CD4-positive, alpha-beta T cell treated with Interferon gamma for 1 hour (primary cell): ENCODE data around the gene CARS2.
"Not testable (repeated sequence)": the region's sequence is repeated elsewhere in the genome, so short reads cannot be mapped to it uniquely, and the experiment has no call there.

Experiments used
- DNase-seq: peaks from one replicate; pipeline ENCODE4 v3.0.0-alpha.2; 2020

The CARS2 gene

DNA sequence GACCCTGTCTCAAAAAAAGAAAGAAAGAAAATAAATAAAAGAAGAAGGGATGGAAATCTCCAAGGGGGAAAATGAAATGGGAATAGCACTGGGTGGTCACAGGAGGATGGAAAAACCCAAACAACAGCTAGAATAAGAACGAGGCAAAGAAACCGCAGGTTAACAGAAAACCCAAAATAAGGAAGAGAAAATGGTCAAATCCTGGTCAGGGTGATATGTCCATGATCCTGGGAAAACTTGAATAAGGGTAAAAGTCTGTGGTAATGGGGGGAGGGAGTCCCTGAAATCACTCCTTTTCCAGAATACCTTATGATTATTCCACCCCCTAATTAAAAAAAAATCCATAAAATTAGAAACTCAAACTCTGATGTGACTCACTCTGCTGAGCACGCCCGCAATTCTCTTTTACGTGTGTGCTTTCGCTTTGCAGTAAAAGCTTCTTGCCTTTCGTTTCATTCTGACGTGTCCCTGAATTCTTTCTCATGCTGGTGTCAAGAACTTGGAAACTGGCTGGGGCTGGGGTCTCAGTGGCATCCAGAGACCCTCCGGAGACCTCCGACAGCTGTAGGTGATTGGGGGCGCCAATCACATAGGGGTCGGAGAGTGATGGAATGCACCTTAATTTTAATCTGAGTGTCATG lies 94.8 kb downstream of the CARS2 start:
- no peak for DNase-seq

DNA sequence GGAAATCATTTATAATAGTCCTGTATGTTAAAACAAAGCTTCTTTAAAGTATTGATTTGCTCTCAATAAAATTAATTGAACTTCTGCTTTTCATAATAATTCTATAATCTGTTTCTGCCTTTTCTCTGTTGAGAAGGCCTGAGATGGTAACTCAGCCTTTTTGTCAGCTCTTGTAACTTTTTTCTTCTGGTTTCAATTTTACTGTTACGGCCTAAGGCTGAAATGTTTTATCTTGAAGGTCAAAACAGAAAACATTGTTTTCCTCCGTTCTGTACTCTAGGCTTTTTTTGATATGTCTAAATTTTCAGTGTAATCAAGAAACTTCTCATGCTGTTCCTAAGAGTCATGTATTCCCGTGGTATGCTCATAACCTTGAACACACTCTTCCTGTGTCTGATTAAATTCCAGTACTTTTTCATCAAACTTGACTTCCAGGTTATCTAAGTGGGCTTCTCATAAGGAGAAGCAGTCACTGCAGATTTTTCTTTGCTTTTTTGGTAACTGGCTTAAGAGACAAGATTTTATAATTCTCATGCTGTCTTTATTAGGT lies 98.2 kb downstream of the CARS2 start:
- no peak for DNase-seq

DNA sequence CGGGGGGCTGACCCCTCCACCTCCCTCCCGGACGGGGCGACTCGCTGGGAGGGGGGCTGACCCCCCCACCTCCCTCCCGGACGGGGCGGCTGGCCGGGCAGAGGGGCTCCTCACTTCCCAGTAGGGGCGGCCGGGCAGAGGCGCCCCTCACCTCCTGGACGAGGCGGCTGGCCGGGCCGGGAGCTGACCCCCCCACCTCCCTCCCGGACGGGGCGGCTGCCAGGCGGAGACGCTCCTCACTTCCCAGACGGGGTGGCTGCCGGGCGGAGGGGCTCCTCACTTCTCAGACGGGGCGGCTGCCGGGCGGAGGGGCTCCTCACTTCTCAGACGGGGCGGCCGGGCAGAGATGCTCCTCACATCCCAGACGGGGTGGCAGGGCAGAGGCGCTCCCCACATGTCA lies 99.6 kb downstream of the CARS2 start:
- not testable (repeated sequence) for DNase-seq

DNA sequence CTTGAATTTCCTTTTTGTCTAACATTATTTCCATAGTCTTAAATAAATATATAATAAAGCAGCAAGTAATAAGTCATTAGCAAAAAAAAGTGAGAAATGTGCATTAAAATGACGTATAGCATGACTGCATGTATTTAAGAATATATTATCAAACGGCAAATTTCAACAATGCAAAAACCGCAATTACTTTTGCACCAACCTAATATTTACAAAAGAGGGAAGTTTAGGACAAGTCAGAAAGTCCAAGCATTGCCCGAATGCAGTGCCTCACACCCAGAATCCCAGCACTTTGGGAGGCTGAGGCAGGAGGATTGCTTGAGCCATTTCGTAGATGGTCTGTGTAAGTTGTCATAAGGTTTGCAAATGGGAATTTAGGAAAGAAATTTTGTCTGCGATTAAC lies 100.8 kb downstream of the CARS2 start:
- no peak for DNase-seq

DNA sequence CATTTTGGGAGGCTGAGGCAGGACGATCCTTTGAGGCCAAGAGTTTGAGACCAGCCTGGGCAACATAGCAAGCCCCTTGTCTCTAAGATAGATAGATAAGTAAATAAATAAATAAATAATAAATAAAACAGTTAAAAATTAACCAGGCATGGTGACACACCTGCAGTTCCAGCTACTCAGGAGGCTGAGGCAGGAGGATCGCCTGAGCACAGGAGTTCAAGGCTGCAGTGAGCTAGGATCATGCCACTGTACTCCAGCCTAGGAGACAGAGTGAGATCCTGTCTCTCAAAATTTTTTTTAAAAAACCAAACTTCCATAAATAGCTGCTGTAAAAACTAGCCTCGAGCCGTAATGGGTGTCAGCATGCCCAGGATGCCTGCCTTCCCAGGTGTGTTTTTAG lies 104.9 kb downstream of the CARS2 start:
- DNase-seq, result no peak

DNA sequence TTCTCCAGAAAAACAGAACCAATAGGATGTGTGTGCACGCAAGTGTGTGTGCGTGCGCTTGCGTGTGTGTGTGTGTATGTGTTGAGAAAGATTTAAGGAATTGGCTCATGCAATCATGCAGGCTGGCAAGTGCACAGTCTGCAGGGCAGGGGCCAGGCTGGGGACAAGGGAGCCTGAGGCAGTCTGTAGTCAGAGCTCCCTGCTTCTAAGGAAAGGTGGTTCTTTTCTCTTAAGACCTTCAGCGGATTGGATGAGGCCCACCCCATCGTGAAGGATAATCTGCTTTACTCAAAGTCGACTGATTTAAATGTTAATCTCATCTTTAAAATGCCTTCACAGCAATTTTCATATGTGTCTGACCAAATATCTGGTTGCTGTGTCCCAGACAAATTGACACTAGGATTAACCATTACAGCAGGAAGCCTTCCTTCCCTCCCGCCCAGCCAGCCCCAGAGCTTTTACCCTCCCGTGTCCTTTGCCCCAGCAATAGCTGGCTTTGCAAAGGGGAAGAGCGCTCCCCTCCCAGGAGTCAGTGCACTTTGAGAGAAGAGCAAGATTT lies 105.6 kb downstream of the CARS2 start:
- DNase-seq, result no peak

DNA sequence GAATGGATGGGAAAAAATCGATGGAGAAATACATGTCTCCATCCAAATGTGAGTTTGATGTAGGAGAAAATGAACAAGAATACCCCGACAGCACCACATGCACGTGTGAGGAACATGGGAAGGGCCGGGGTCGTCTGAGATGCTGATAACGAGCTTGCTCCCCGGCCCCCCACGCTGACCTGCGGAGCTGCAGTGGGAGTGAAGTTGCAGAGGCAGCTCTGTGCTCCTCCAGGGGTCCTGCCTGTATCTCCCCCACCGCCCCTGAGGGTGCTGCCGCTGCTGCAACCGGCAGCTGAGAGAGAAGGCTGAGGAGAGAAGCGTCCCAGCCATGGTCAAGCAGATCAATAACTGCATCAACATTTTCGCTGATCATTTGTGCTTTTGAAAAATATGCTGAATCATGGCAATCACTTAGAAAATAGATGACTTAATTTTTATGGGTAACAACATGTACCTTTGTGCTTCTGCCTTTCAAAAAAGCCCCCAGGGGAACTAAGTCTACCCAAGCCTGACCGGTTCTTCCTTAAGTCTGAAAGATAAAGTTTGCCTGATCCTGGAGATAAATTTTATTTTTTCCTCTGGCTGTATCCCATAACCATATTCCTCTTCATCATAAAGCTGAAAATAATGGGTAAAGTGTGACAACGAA lies 108.8 kb downstream of the CARS2 start:
- DNase-seq, result no peak

DNA sequence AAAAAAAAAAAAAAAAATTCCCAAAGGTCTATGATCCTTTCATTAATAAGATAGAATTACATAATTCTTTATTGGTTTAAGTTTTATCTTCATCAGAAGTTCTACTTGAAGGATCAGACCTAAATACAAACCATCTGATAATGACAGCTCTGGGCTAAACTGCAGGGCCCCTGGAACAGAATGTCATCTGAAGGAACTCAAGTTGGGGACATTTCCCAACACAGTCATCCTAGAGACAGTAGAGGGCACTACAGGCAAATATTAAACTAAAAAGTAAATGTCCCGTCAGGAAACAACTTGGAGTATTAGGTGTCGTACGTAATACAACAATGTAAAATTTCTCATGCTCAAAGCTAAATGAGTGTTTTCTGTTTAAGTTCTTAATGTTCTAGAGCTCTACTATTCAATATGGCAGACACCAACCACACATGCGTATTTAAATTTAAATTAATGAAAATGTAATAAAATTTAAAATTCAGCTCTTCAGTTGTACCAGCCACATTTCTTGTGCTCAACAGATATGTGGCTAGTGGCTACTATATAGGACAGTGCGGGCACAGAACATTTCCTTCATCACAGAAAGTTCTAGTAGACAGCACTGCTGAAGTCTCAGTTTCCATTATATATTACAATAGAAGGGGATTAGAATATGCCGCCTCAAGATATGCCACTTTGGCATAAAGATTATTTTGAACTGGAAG lies 112.3 kb downstream of the CARS2 start:
- DNase-seq, result no peak

DNA sequence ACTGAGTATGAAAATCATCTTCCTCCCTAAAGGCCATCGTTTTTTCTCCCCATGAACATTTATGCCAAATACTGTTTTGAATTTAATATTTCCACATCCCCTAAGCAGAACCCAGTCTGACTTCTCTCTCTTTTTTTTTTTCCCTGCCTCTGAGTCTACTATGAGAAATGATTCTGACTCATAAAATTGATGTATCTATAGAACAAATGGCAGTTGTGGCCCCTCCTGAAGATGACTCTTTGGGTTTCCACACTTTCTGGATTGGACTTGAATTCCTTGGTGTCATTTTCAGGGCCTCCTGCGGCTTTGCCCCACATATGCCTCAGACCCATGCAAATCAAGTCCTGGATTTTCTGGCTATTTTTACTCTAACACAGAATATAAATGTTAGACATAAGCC lies 113.3 kb downstream of the CARS2 start:
- no peak for DNase-seq
